DOHH2 (cell line): ENCODE data around the gene RARA.

ENCODE experiments used
- H3F3A ChIP-seq: fragments of 200-600 bp; sonication (generic), shearing (Covaris generic); 2 replicates; pipeline ENCODE4 v1.6.0; 2016; ENCODE audit warnings: antibody characterized with exemption, mild to moderate bottlenecking; ENCODE audit not compliant: control insufficient read depth, insufficient read depth
- H3K27ac ChIP-seq: fragments of 200-600 bp; sonication (generic); 2 replicates; pipeline ENCODE4 v1.5.1; 2014; ENCODE audit warnings: low read depth, mild to moderate bottlenecking, low read length, moderate library complexity
- H3K27me3 ChIP-seq: fragments of 200-600 bp; sonication (generic); 2 replicates; pipeline ENCODE4 v1.6.1; 2014; ENCODE audit warnings: mild to moderate bottlenecking, low read length, mixed read lengths; ENCODE audit not compliant: control insufficient read depth
- H3K36me3 ChIP-seq: fragments of 200-600 bp; sonication (generic); 2 replicates; pipeline ENCODE4 v1.6.1; 2014; ENCODE audit warnings: mild to moderate bottlenecking, low read length, moderate library complexity, mixed read lengths; ENCODE audit not compliant: control insufficient read depth
- H3K4me1 ChIP-seq: fragments of 200-600 bp; sonication (generic); 2 replicates; pipeline ENCODE4 v1.6.1; 2014; ENCODE audit warnings: mild to moderate bottlenecking, low read length, mixed read lengths; ENCODE audit not compliant: control insufficient read depth
- H3K4me2 ChIP-seq: fragments of 200-600 bp; sonication (generic); 2 replicates; pipeline ENCODE4 v1.6.0; 2014; ENCODE audit warnings: mild to moderate bottlenecking, low read length, moderate library complexity
- H3K4me3 ChIP-seq: fragments of 200-600 bp; sonication (generic); 2 replicates; pipeline ENCODE4 v1.5.1; 2014; ENCODE audit warnings: mild to moderate bottlenecking, low read length, mixed read lengths
- H3K79me2 ChIP-seq: fragments of 200-600 bp; sonication (generic); 2 replicates; pipeline ENCODE4 v1.6.1; 2014; ENCODE audit warnings: mild to moderate bottlenecking, low read length, mixed read lengths; ENCODE audit not compliant: control insufficient read depth
- H3K9me2 ChIP-seq: fragments of 200-600 bp; sonication (generic); replicated peaks from 2 replicates; pipeline ENCODE4 v1.6.1; 2014; ENCODE audit warnings: mild to moderate bottlenecking, low read length, mixed read lengths; ENCODE audit not compliant: control insufficient read depth
- H3K9me3 ChIP-seq: fragments of 200-600 bp; sonication (generic); 2 replicates; pipeline ENCODE4 v1.6.1; 2014; ENCODE audit warnings: antibody characterized with exemption, low read length, mixed read lengths; ENCODE audit not compliant: control insufficient read depth, insufficient read depth
- H4K20me1 ChIP-seq: fragments of 200-600 bp; sonication (generic); 2 replicates; pipeline ENCODE4 v1.6.0; 2014; ENCODE audit warnings: low read depth, mild to moderate bottlenecking, antibody characterized with exemption, low read length, moderate library complexity; ENCODE audit not compliant: control insufficient read depth, insufficient read depth
- EZH2phosphoT487 ChIP-seq: fragments of 200-600 bp; sonication (generic); IDR thresholded peaks from 2 replicates; pipeline ENCODE4 v1.6.1; 2017; ENCODE audit warnings: borderline replicate concordance, mild to moderate bottlenecking, antibody characterized with exemption, low read length, moderate library complexity, mixed read lengths
- TF ChIP-seq, protein P1 (sequence below): fragments of 200-600 bp; sonication (generic); IDR thresholded peaks from one replicate; pipeline ENCODE4 v1.5.1; 2014; ENCODE audit warnings: antibody characterized with exemption, mild to moderate bottlenecking, low read depth, low read length; ENCODE audit not compliant: poor library complexity, severe bottlenecking

Gene RARA

DNA sequence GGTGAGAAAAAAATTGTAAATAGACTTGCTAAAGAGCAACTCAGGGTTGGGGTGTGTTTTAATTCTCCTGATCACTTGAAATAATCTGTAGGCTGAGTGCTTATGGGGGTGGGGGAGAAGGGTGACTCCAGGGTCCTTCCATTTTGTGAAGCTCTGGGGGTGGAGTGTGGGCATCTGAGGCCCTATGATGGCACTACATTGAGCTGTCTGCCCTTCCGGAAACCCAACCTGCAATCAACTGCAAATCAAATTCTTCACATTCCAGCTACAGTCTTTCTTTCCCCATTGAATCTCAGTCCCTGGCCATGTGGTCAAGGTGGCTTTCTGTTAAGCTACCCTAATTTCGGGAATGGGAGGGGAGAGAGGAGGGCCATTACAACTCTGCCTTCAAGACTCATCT, 27.3 kb upstream of the RARA start:
- H3K27ac ChIP-seq: no peak overlapping the region

DNA sequence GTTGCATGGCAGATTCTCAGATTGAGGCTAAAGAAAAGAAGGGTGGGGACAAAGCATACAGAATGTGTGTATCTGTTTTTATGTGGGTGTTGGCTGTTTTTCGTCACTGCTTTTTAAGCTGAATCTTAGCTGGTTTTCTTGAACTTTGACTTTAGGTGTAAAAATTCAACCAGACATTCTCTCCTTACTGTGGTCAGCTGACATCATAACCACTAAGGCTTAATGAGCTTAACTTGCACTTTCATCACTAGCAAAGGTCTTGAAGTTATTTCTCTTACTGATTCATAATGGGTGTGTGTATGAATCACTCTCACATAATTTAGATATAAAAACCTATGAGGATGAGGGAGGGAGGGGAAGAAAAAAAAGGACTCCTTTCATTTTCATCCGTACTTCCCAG, 25.3 kb upstream of the RARA start:
- Histone ChIP-seq H4K20me1 (no peaks in the 10 kb centered on the region), H3K9me2 (no peaks in the 10 kb centered on the region), H3K4me3 (no peak overlapping the region), H3K79me2 (peaks cover 10% of the 10 kb centered on the region), H3K36me3 (peaks cover 15% of the 10 kb centered on the region), H3K27me3 (no peaks in the 10 kb centered on the region), H3F3A (no peaks in the 10 kb centered on the region; the same call in 1 of the 2 replicates), H3K4me1 (peaks cover 8% of the 10 kb centered on the region), H3K4me2 (no peak overlapping the region), H3K27ac (no peak overlapping the region), H3K9me3 (no peaks in the 10 kb centered on the region)
- TF ChIP-seq, protein P1, sequence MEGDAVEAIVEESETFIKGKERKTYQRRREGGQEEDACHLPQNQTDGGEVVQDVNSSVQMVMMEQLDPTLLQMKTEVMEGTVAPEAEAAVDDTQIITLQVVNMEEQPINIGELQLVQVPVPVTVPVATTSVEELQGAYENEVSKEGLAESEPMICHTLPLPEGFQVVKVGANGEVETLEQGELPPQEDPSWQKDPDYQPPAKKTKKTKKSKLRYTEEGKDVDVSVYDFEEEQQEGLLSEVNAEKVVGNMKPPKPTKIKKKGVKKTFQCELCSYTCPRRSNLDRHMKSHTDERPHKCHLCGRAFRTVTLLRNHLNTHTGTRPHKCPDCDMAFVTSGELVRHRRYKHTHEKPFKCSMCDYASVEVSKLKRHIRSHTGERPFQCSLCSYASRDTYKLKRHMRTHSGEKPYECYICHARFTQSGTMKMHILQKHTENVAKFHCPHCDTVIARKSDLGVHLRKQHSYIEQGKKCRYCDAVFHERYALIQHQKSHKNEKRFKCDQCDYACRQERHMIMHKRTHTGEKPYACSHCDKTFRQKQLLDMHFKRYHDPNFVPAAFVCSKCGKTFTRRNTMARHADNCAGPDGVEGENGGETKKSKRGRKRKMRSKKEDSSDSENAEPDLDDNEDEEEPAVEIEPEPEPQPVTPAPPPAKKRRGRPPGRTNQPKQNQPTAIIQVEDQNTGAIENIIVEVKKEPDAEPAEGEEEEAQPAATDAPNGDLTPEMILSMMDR: no peak
- no peak for TF ChIP-seq EZH2phosphoT487

More for the DNA sequence above, 27.3 kb upstream of the RARA start:
- no peak overlapping the region for H3K4me3 ChIP-seq
- no peak for TF ChIP-seq EZH2phosphoT487
- TF ChIP-seq, protein P1: no peak
- no peaks in the 10 kb centered on the region for H3K27me3 ChIP-seq
- H3K4me2 ChIP-seq: no peak overlapping the region
- H3K9me3 ChIP-seq: no peaks in the 10 kb centered on the region
- H3K36me3 ChIP-seq: peaks cover 24% of the 10 kb centered on the region
- H3K4me1 ChIP-seq: peaks cover under 1% of the 10 kb centered on the region
- no peaks in the 10 kb centered on the region; the same call in 1 of the 2 replicates for H3F3A ChIP-seq
- no peaks in the 10 kb centered on the region for H3K9me2 ChIP-seq
- H4K20me1 ChIP-seq: no peaks in the 10 kb centered on the region
- H3K79me2 ChIP-seq: no peaks in the 10 kb centered on the region

DNA sequence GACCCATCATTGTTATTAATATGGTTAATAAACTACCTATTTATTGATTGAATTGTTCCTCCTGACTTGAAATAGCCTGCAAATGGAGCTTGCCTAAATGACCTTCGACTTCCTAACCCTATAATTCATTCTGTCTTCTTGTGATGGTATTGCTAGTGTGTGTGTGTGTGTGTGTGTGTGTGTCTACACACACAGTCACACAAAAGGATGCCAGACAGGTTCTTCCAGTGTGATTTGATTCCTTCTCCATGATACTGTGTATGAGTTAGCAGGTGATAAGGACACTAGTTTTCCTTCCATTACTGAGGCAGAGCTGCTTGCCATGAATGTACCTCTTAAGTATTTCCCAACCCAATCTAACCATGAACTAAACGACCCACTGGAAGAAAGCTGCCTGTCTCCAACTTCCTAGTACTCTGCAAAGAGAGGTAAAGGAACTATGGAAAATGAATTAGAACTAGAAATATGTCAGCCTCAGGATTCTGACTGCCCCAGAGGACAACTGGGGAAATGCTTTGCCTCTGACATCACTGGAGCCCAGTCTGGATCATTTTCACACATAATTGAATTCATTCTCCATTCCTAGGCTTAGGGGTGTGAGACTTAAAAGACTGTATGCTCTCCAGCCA, 24.8 kb upstream of the RARA start:
- Histone ChIP-seq H3K36me3 (peaks cover 17% of the 10 kb centered on the region), H3K79me2 (peaks cover 15% of the 10 kb centered on the region), H3K4me2 (no peak overlapping the region), H3K9me2 (no peaks in the 10 kb centered on the region), H3K4me3 (no peak overlapping the region), H3K9me3 (no peaks in the 10 kb centered on the region), H3K4me1 (peaks cover 12% of the 10 kb centered on the region), H3K27me3 (no peaks in the 10 kb centered on the region), H3F3A (no peaks in the 10 kb centered on the region; the same call in 1 of the 2 replicates), H4K20me1 (peaks cover 5% of the 10 kb centered on the region; the same call in 1 of the 2 replicates), H3K27ac (no peak overlapping the region)
- TF ChIP-seq EZH2phosphoT487: no peak
- TF ChIP-seq, protein P1: no peak
